Endothelial cell of umbilical vein (primary cell): ENCODE results near the gene SMOC2. TPM values are rescaled to one million over a fixed set of nuclear protein-coding genes. Genes with fewer than 3 reads are reported as not detected.

Experiments used
- BruUV-seq: library from RNA; stranded (reverse); fragments of 400-500 nt; replicated peaks from 2 replicates; lab custom pipeline; 2021; lab: Mats Ljungman, UMichigan
- CTCF ChIA-PET: fragments of 300-600, 350-600 bp; sonication (Branson Sonifier 250); formaldehyde crosslinking; loops from one replicate; lab custom pipeline; 2021; ENCODE audit warnings: antibody characterized with exemption, inconsistent platforms; lab: Charles Lee
- POLR2A ChIA-PET: fragments of 300-600, 350-600 bp; sonication (Branson Sonifier 250); formaldehyde crosslinking; loops from one replicate; lab custom pipeline; 2021; ENCODE audit warnings: antibody characterized with exemption, inconsistent platforms; lab: Charles Lee
- DNase-seq: peaks from one replicate; pipeline ENCODE4 v3.0.0-alpha.2; 2011; ENCODE audit warnings: low read depth, low spot score
- FAIRE-seq: peaks from 2 replicates; lab custom pipeline; 2011; peaks lifted over from hg19 to GRCh38; lab: Jason Lieb, UNC
- H2AFZ ChIP-seq: 2 replicates; pipeline ENCODE4 v1.6.0; 2012; ENCODE audit warnings: low read depth, low read length, control low read depth, inconsistent platforms
- H3K27ac ChIP-seq: 2 replicates; pipeline ENCODE4 v1.5.1; 2011; ENCODE audit warnings: low read depth, mild to moderate bottlenecking, control low read depth, low read length, moderate library complexity; ENCODE audit not compliant: insufficient read depth
- H3K27me3 ChIP-seq, 2 experiments: 2 replicates each; pipeline versions ENCODE4 v1.6.0 to v1.6.1; 2011; ENCODE audit warnings: low read length in 2 of 2, mixed read lengths in 1 of 2; ENCODE audit not compliant: control insufficient read depth in 2 of 2, insufficient read depth in 2 of 2
- H3K36me3 ChIP-seq, 2 experiments: 2 replicates in 1 of 2; 3 replicates in 1 of 2; pipeline ENCODE4 v1.5.1; 2011; ENCODE audit warnings: low read length in 2 of 2, mild to moderate bottlenecking in 1 of 2, moderate library complexity in 1 of 2; ENCODE audit not compliant: control insufficient read depth in 2 of 2, insufficient read depth in 2 of 2; ENCODE audit errors: extremely low read depth in 1 of 2
- H3K4me1 ChIP-seq: 3 replicates; pipeline ENCODE4 v1.5.1; 2011; ENCODE audit warnings: mild to moderate bottlenecking, low read length; ENCODE audit not compliant: control insufficient read depth, insufficient read depth; ENCODE audit errors: extremely low read depth
- H3K4me2 ChIP-seq: 2 replicates; pipeline ENCODE4 v1.6.1; 2011; ENCODE audit warnings: low read length, control low read depth, mixed read lengths; ENCODE audit not compliant: insufficient read depth
- H3K4me3 ChIP-seq, 3 experiments: fragments of 200-600 bp in 1 of 3; sonication (generic), shearing (Covaris generic) in 1 of 3; replicated peaks in 1 of 3; 2 replicates each; pipeline ENCODE4 v1.5.1; 2011 to 2016; ENCODE audit warnings: control low read depth in 3 of 3, low read length in 3 of 3, mild to moderate bottlenecking in 2 of 3, inconsistent platforms in 1 of 3, low read depth in 1 of 3, moderate library complexity in 1 of 3; ENCODE audit not compliant: insufficient read depth in 1 of 3
- H3K79me2 ChIP-seq: 2 replicates; pipeline ENCODE4 v1.6.0; 2012; ENCODE audit warnings: low read length, inconsistent platforms; ENCODE audit not compliant: control insufficient read depth, insufficient read depth
- H3K9ac ChIP-seq: replicated peaks from 2 replicates; pipeline ENCODE3; 2011; ENCODE audit warnings: low read length, control low read depth; ENCODE audit not compliant: insufficient read depth; ENCODE audit errors: extremely low read depth
- H3K9me1 ChIP-seq: replicated peaks from 3 replicates; pipeline ENCODE4 v1.6.0; 2011; ENCODE audit warnings: mild to moderate bottlenecking, low read length; ENCODE audit not compliant: control insufficient read depth, insufficient read depth; ENCODE audit errors: extremely low read depth
- H3K9me3 ChIP-seq: replicated peaks from 2 replicates; pipeline ENCODE4 v1.5.1; 2012; ENCODE audit warnings: low read length, inconsistent platforms; ENCODE audit not compliant: control insufficient read depth, insufficient read depth
- H4K20me1 ChIP-seq: replicated peaks from 2 replicates; pipeline ENCODE3; 2011; ENCODE audit warnings: mild to moderate bottlenecking, low read length; ENCODE audit not compliant: control insufficient read depth, insufficient read depth; ENCODE audit errors: extremely low read depth
- EZH2 ChIP-seq: IDR thresholded peaks from 2 replicates; pipeline ENCODE4 v1.6.1; 2012; ENCODE audit warnings: borderline replicate concordance, low read depth, mild to moderate bottlenecking, moderate library complexity, low read length, inconsistent platforms; ENCODE audit not compliant: severe bottlenecking
- FOS ChIP-seq: IDR thresholded peaks from 2 replicates; pipeline ENCODE4 v1.6.1; 2011; ENCODE audit warnings: mild to moderate bottlenecking, low read length, moderate library complexity, borderline replicate concordance; ENCODE audit not compliant: insufficient read depth
- GATA2 ChIP-seq: IDR thresholded peaks from 2 replicates; pipeline ENCODE4 v1.7.0; 2011; ENCODE audit warnings: low read depth, mild to moderate bottlenecking, moderate library complexity, mixed read lengths, low read length; ENCODE audit not compliant: insufficient read length, insufficient read depth
- JUN ChIP-seq: IDR thresholded peaks from 2 replicates; pipeline ENCODE4 v1.6.1; 2011; ENCODE audit warnings: borderline replicate concordance, low read depth; ENCODE audit not compliant: insufficient read length, insufficient read depth
- MAX ChIP-seq: IDR thresholded peaks from 2 replicates; pipeline ENCODE4 v1.6.1; 2011; ENCODE audit not compliant: insufficient read depth, insufficient read length
- MYC ChIP-seq: IDR thresholded peaks from one replicate; pipeline ENCODE4 v1.6.1; 2011; ENCODE audit warnings: mild to moderate bottlenecking, low read depth, low read length
- POLR2A ChIP-seq: IDR thresholded peaks from 2 replicates; pipeline ENCODE4 v1.6.1; 2012; ENCODE audit warnings: low read depth, mild to moderate bottlenecking, control low read depth, low read length
- POLR2AphosphoS5 ChIP-seq: IDR thresholded peaks from 2 replicates; pipeline ENCODE4 v1.6.1; 2012; ENCODE audit warnings: low read depth, mild to moderate bottlenecking, control low read depth, low read length, moderate library complexity; ENCODE audit not compliant: insufficient read depth
- dilution Hi-C: fragments of 300-500 bp; cut with MboI; formaldehyde crosslinking; loops from one replicate; pipeline ENCODE4 v1.15.0; 2019; ENCODE audit warnings: low sequenced_read_pairs; ENCODE audit not compliant: extremely low pct_ligation_motif_present
- intact Hi-C: fragments of 100-400 bp; cut with micrococcal nuclease; formaldehyde crosslinking; loops from one replicate; pipeline ENCODE4 v1.10.0; 2022
- polyA plus RNA-seq, 4 experiments: library from polyadenylated mRNA; depleted of rRNA in 3 of 4; stranded (reverse) in 3 of 4; unstranded in 1 of 4; fragments of >200 nt; gene quantifications; 2 replicates each; pipeline versions ENCODE4 v1.2.1 to v1.2.3, GENCODE V29; 2011 to 2012; ENCODE audit warnings: missing spikeins in 1 of 4
- total RNA-seq: library from RNA; stranded (reverse); gene quantifications from 2 replicates; pipeline ENCODE4 v1.2.3, GENCODE V29; 2021
- TF ChIP-seq, protein P1 (sequence below), 2 donors: IDR thresholded peaks; 1 replicate in 1 of 2; 2 replicates in 1 of 2; pipeline ENCODE4 v1.5.1; 2011; ENCODE audit warnings: low read length in 2 of 2, mild to moderate bottlenecking in 2 of 2, moderate library complexity in 2 of 2, control low read depth in 1 of 2, inconsistent platforms in 1 of 2, low read depth in 1 of 2; ENCODE audit not compliant: insufficient read depth in 1 of 2; ENCODE audit errors: extremely low read depth in 1 of 2

Gene SMOC2
- total and polyA plus RNA-seq, 2 donors (not counting 3 experiments of a cell fraction or from before 2014, with no cell fraction given) = not detected

DNA sequence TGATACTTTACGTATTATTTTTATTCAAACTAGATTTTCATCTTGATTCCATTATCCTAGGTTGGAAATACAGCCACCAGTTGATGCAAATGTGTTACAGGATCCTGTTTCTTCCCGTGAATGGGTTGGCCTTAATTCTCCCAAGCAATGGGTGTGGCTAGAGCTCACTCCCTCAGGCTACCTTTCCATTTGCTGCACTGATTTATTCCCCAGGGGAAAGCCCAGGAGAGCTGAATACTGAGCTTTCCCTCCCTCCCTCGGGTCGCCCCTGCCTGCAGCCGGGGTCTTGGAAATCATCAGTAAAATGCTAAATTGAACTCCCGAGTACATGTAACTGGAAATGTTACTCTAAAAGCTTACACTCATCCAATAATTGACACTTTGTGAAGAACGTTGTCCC, 9.9 kb downstream of the SMOC2 start:
- Histone ChIP-seq H3K4me3 (no peak overlapping the region), H2AFZ (no peak overlapping the region), H3K27me3 (no peaks in the 10 kb centered on the region), H3K9me3 (no peaks in the 10 kb centered on the region), H3K9me1 (no peaks in the 10 kb centered on the region), H3K79me2 (no peaks in the 10 kb centered on the region), H4K20me1 (no peaks in the 10 kb centered on the region), H3K36me3 (no peaks in the 10 kb centered on the region), H3K4me2 (no peak overlapping the region), H3K27ac (no peak overlapping the region), H3K4me1 (no peaks in the 10 kb centered on the region), H3K9ac (no peak overlapping the region)
- ChIA-PET POLR2A (no interaction called here), CTCF (no interaction called here)
- TF ChIP-seq FOS (no peak), POLR2A (no peak), GATA2 (no peak), JUN (no peak), MAX (no peak), MYC (no peak), POLR2AphosphoS5 (no peak), EZH2 (no peak)
- TF ChIP-seq, protein P1, sequence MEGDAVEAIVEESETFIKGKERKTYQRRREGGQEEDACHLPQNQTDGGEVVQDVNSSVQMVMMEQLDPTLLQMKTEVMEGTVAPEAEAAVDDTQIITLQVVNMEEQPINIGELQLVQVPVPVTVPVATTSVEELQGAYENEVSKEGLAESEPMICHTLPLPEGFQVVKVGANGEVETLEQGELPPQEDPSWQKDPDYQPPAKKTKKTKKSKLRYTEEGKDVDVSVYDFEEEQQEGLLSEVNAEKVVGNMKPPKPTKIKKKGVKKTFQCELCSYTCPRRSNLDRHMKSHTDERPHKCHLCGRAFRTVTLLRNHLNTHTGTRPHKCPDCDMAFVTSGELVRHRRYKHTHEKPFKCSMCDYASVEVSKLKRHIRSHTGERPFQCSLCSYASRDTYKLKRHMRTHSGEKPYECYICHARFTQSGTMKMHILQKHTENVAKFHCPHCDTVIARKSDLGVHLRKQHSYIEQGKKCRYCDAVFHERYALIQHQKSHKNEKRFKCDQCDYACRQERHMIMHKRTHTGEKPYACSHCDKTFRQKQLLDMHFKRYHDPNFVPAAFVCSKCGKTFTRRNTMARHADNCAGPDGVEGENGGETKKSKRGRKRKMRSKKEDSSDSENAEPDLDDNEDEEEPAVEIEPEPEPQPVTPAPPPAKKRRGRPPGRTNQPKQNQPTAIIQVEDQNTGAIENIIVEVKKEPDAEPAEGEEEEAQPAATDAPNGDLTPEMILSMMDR (IDR thresholded peaks at IDR 0.05; ENCODE audit: extremely low read depth in 1 of 2, insufficient read depth in 1 of 2, low read depth in 1 of 2, low read length in 2 of 2) = no peak
- FAIRE-seq (no peak), DNase-seq (no peak)
- dilution Hi-C loops = no loop called here
- intact Hi-C loops = no loop called here
- no TSS peak for BruUV-seq
